Forelimb muscle (tissue), 1 donor: Measurements from ENCODE around the gene LEUTX. TPM values are rescaled to one million over a fixed set of nuclear protein-coding genes. Genes with fewer than 3 reads are reported as not detected.
"Not testable (repeated sequence)": the region's sequence is repeated elsewhere in the genome, so short reads cannot be mapped to it uniquely, and the experiment has no call there.

Source experiments
- DNase-seq: peaks from one replicate; pipeline ENCODE4 v3.0.0-alpha.2; 2013; ENCODE audit warnings: low read depth
- polyA plus RNA-seq: library from polyadenylated mRNA; unstranded; fragments of 120-200 nt; gene quantifications from one replicate; pipeline ENCODE4 v1.2.1, GENCODE V29; 2013; ENCODE audit not compliant: insufficient read length

LEUTX gene
- not detected for polyA plus RNA-seq

- DNase-seq, result no peak
Observed at GRCh38 chr19:39778763-39779162, at the start of gene LEUTX. Gene LEUTX (plus strand): TSS chr19:39778854. CDS start chr19:39778921, 67 bp downstream.

- no peak for DNase-seq
Observed at GRCh38 chr19:39729594-39729993, 49.1 kb upstream of the LEUTX start.

GRCh38 chr19:39731685-39732084 lies 47.0 kb upstream of the LEUTX start:
- no peak for DNase-seq

- no peak for DNase-seq
Observed at GRCh38 chr19:39733841-39734240, 44.8 kb upstream of the LEUTX start.

GRCh38 chr19:39735688-39736087 lies 43.0 kb upstream of the LEUTX start:
- DNase-seq, result no peak

GRCh38 chr19:39736088-39736487 lies 42.6 kb upstream of the LEUTX start:
- DNase-seq, result no peak

GRCh38 chr19:39737351-39737750 lies 41.3 kb upstream of the LEUTX start:
- DNase-seq, result no peak

GRCh38 chr19:39737891-39738290 lies 40.8 kb upstream of the LEUTX start, which contains the start of gene CLC:
Gene CLC (minus strand): TSS chr19:39738029. CDS start chr19:39737952, 77 bp downstream.
- DNase-seq, result no peak

GRCh38 chr19:39738814-39739213 lies 39.8 kb upstream of the LEUTX start:
- DNase-seq, result no peak

GRCh38 chr19:39740395-39740794 lies 38.3 kb upstream of the LEUTX start:
- DNase-seq, result no peak

GRCh38 chr19:39745643-39746042 lies 33.0 kb upstream of the LEUTX start:
- no peak for DNase-seq

GRCh38 chr19:39746836-39747529 lies 31.7 kb upstream of the LEUTX start:
- DNase-seq, result no peak

GRCh38 chr19:39749981-39750380 lies 28.7 kb upstream of the LEUTX start:
- DNase-seq, result no peak

- DNase-seq, result no peak
Observed at GRCh38 chr19:39752390-39752789, 26.3 kb upstream of the LEUTX start.

- DNase-seq, result no peak
Observed at GRCh38 chr19:39752795-39753194, 25.9 kb upstream of the LEUTX start.

GRCh38 chr19:39754544-39754943 lies 24.1 kb upstream of the LEUTX start:
- no peak for DNase-seq

GRCh38 chr19:39754971-39755370 lies 23.7 kb upstream of the LEUTX start:
- DNase-seq, result no peak

GRCh38 chr19:39759457-39760184 lies 19.0 kb upstream of the LEUTX start:
- no peak for DNase-seq

- not testable (repeated sequence) for DNase-seq
Observed at GRCh38 chr19:39761851-39762250, 16.8 kb upstream of the LEUTX start.

GRCh38 chr19:39765091-39766076 lies 13.3 kb upstream of the LEUTX start:
- DNase-seq, result no peak

- DNase-seq, result no peak
Observed at GRCh38 chr19:39768334-39768733, 10.3 kb upstream of the LEUTX start.

GRCh38 chr19:39768786-39769185 lies 9.9 kb upstream of the LEUTX start:
- DNase-seq, result no peak
